SK-N-SH (cell line): Measurements from ENCODE around the gene PRKN.

Experiments
- CHD2 ChIP-seq: fragments of 150-350 bp; IDR thresholded peaks from 2 replicates; pipeline ENCODE4 v1.6.1; 2018; ENCODE audit warnings: low read length; ENCODE audit not compliant: partially characterized antibody
- CTCF ChIP-seq: fragments of 200-600 bp; sonication (generic); IDR thresholded peaks from 2 replicates; pipeline ENCODE4 v1.6.1; 2017; ENCODE audit warnings: antibody characterized with exemption, mild to moderate bottlenecking, moderate library complexity
- EZH2phosphoT487 ChIP-seq: fragments of 200-600 bp; sonication (generic); IDR thresholded peaks from 2 replicates; pipeline ENCODE4 v1.6.1; 2017; ENCODE audit warnings: low read depth, mixed run types, mild to moderate bottlenecking, antibody characterized with exemption, moderate library complexity, borderline replicate concordance
- JUND ChIP-seq: IDR thresholded peaks from 2 replicates; pipeline ENCODE4 v1.4.0; 2012
- MXI1 ChIP-seq: IDR thresholded peaks from 2 replicates; pipeline ENCODE4 v1.6.1; 2012; ENCODE audit warnings: mild to moderate bottlenecking, low read depth, low read length, improper control_type of control experiment
- NFIC ChIP-seq: IDR thresholded peaks from 2 replicates; pipeline ENCODE4 v1.4.0; 2012; ENCODE audit warnings: borderline replicate concordance
- POLR2AphosphoS5 ChIP-seq: IDR thresholded peaks from 2 replicates; pipeline ENCODE4 v1.6.1; 2012; ENCODE audit warnings: low read depth, low read length
- REST ChIP-seq: IDR thresholded peaks from 2 replicates; pipeline ENCODE4 v1.6.1; 2012; ENCODE audit warnings: mild to moderate bottlenecking, low read depth, low read length, moderate library complexity
- SIN3A ChIP-seq: IDR thresholded peaks from 2 replicates; pipeline ENCODE4 v1.6.1; 2012; ENCODE audit warnings: low read depth, mild to moderate bottlenecking, low read length, moderate library complexity, borderline replicate concordance
- TF ChIP-seq, protein P1 (sequence below): IDR thresholded peaks from 2 replicates; pipeline ENCODE4 v1.4.0; 2012; ENCODE audit warnings: low read depth

GRCh38 chr6:162076816-162077215, 650.8 kb downstream of the PRKN start:
- TF ChIP-seq POLR2AphosphoS5 (no peak), CTCF (no peak), EZH2phosphoT487 (no peak), NFIC (no peak), SIN3A (no peak), MXI1 (no peak), JUND (no peak), REST (no peak), CHD2 (no peak)
- TF ChIP-seq, protein P1, sequence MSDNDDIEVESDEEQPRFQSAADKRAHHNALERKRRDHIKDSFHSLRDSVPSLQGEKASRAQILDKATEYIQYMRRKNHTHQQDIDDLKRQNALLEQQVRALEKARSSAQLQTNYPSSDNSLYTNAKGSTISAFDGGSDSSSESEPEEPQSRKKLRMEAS: no peak
